Stimulated activated naive CD8-positive, alpha-beta T cell treated with anti-CD3 and anti-CD28 coated beads, Interleukin-15, Interleukin-2, amounts not matched to agents 100 ng/mL and 50 ng/mL, for 24 hours (primary cell): ENCODE data around the gene DNHD1.

Experiments used
- H3K27ac Mint-ChIP-seq: one replicate; pipeline ENCODE4 v1.8.0; 2021; ENCODE audit warnings: mild to moderate bottlenecking, mixed read lengths
- H3K27me3 Mint-ChIP-seq: one replicate; pipeline ENCODE4 v1.8.0; 2021; ENCODE audit warnings: mixed read lengths
- H3K36me3 Mint-ChIP-seq: one replicate; pipeline ENCODE4 v1.8.0; 2021; ENCODE audit warnings: low read depth, mixed read lengths
- H3K4me1 Mint-ChIP-seq: one replicate; pipeline ENCODE4 v1.8.0; 2021; ENCODE audit warnings: low read depth, mixed read lengths
- H3K4me3 Mint-ChIP-seq: one replicate; pipeline ENCODE4 v1.8.0; 2021; ENCODE audit warnings: mild to moderate bottlenecking, mixed read lengths
- H3K9me3 Mint-ChIP-seq: one replicate; pipeline ENCODE4 v1.8.0; 2021; ENCODE audit warnings: mixed read lengths

DNHD1 gene

GRCh38 chr11:6611092-6611962 is 114.2 kb downstream of the DNHD1 start:
- peak overlapping the region; percentile 92 for H3K4me3 Mint-ChIP-seq
- peaks cover 45% of the 10 kb centered on the region for H3K36me3 Mint-ChIP-seq
- H3K9me3 Mint-ChIP-seq: no peaks in the 10 kb centered on the region
- H3K27me3 Mint-ChIP-seq: no peaks in the 10 kb centered on the region
- H3K27ac Mint-ChIP-seq: peak overlapping the region; percentile 91
- H3K4me1 Mint-ChIP-seq: peaks cover 53% of the 10 kb centered on the region

GRCh38 chr11:6611963-6612212 is 114.8 kb downstream of the DNHD1 start:
- peak overlapping the region; percentile 91 for H3K27ac Mint-ChIP-seq
- H3K4me1 Mint-ChIP-seq: peaks cover 56% of the 10 kb centered on the region
- H3K4me3 Mint-ChIP-seq: peak overlapping the region; percentile 92
- H3K9me3 Mint-ChIP-seq: no peaks in the 10 kb centered on the region
- no peaks in the 10 kb centered on the region for H3K27me3 Mint-ChIP-seq
- peaks cover 45% of the 10 kb centered on the region for H3K36me3 Mint-ChIP-seq

GRCh38 chr11:6612213-6613041 is 115.3 kb downstream of the DNHD1 start, which contains the start of gene TAF10:
Gene TAF10 (minus strand): TSS chr11:6612216. CDS start chr11:6612189, 27 bp downstream.
- Mint-ChIP-seq H3K4me1 (peaks cover 52% of the 10 kb centered on the region), H3K36me3 (peaks cover 43% of the 10 kb centered on the region), H3K4me3 (peak within 1 kb of the TSS; percentile 92), H3K27me3 (no peaks in the 10 kb centered on the region), H3K27ac (peak within 1 kb of the TSS; percentile 91), H3K9me3 (no peaks in the 10 kb centered on the region)

GRCh38 chr11:6613496-6613895 is 116.4 kb downstream of the DNHD1 start:
- Mint-ChIP-seq H3K36me3 (peaks cover 38% of the 10 kb centered on the region), H3K4me3 (no peak overlapping the region), H3K27ac (no peak overlapping the region), H3K27me3 (no peaks in the 10 kb centered on the region), H3K9me3 (no peaks in the 10 kb centered on the region), H3K4me1 (peaks cover 42% of the 10 kb centered on the region)

- Mint-ChIP-seq H3K27ac (no peak overlapping the region), H3K4me3 (no peak overlapping the region), H3K36me3 (peaks cover 30% of the 10 kb centered on the region), H3K4me1 (peaks cover 32% of the 10 kb centered on the region), H3K9me3 (no peaks in the 10 kb centered on the region), H3K27me3 (no peaks in the 10 kb centered on the region)
These were observed 117.4 kb downstream of the DNHD1 start for GRCh38 chr11:6614446-6614845.

GRCh38 chr11:6615046-6615445 is 118.0 kb downstream of the DNHD1 start:
- no peak overlapping the region for H3K27ac Mint-ChIP-seq
- no peak overlapping the region for H3K4me3 Mint-ChIP-seq
- H3K4me1 Mint-ChIP-seq: peaks cover 26% of the 10 kb centered on the region
- H3K9me3 Mint-ChIP-seq: no peaks in the 10 kb centered on the region
- no peaks in the 10 kb centered on the region for H3K27me3 Mint-ChIP-seq
- H3K36me3 Mint-ChIP-seq: peaks cover 24% of the 10 kb centered on the region

- H3K36me3 Mint-ChIP-seq: peaks cover 14% of the 10 kb centered on the region
- no peak overlapping the region for H3K4me3 Mint-ChIP-seq
- peaks cover 16% of the 10 kb centered on the region for H3K4me1 Mint-ChIP-seq
- no peaks in the 10 kb centered on the region for H3K27me3 Mint-ChIP-seq
- H3K27ac Mint-ChIP-seq: peak overlapping the region; percentile 21
- no peaks in the 10 kb centered on the region for H3K9me3 Mint-ChIP-seq
These were observed 119.0 kb downstream of the DNHD1 start for GRCh38 chr11:6615882-6616585.

GRCh38 chr11:6616596-6617250 is 119.6 kb downstream of the DNHD1 start:
- Mint-ChIP-seq H3K4me1 (peaks cover 11% of the 10 kb centered on the region), H3K27ac (no peak overlapping the region), H3K4me3 (no peak overlapping the region), H3K36me3 (peaks cover 11% of the 10 kb centered on the region), H3K27me3 (no peaks in the 10 kb centered on the region), H3K9me3 (no peaks in the 10 kb centered on the region)

- peaks cover 11% of the 10 kb centered on the region for H3K4me1 Mint-ChIP-seq
- no peak overlapping the region for H3K27ac Mint-ChIP-seq
- peaks cover 11% of the 10 kb centered on the region for H3K36me3 Mint-ChIP-seq
- no peaks in the 10 kb centered on the region for H3K9me3 Mint-ChIP-seq
- H3K4me3 Mint-ChIP-seq: no peak overlapping the region
- H3K27me3 Mint-ChIP-seq: no peaks in the 10 kb centered on the region
These were observed 120.3 kb downstream of the DNHD1 start for GRCh38 chr11:6617315-6617781.

- Mint-ChIP-seq H3K4me1 (peaks cover 11% of the 10 kb centered on the region), H3K36me3 (peaks cover 11% of the 10 kb centered on the region), H3K27ac (no peak overlapping the region), H3K4me3 (no peak overlapping the region), H3K27me3 (no peaks in the 10 kb centered on the region), H3K9me3 (no peaks in the 10 kb centered on the region)
These were observed 121.3 kb downstream of the DNHD1 start for GRCh38 chr11:6618117-6619003.

- H3K4me1 Mint-ChIP-seq: peaks cover 11% of the 10 kb centered on the region
- H3K36me3 Mint-ChIP-seq: peaks cover 11% of the 10 kb centered on the region
- no peak within 1 kb of the TSS for H3K27ac Mint-ChIP-seq
- H3K9me3 Mint-ChIP-seq: no peaks in the 10 kb centered on the region
- no peaks in the 10 kb centered on the region for H3K27me3 Mint-ChIP-seq
- no peak within 1 kb of the TSS for H3K4me3 Mint-ChIP-seq
These were observed 122.1 kb downstream of the DNHD1 start, which contains the start of gene TPP1 for GRCh38 chr11:6619004-6619745. Gene TPP1 (minus strand): TSS chr11:6619422. CDS start chr11:6619400, 22 bp downstream.

- Mint-ChIP-seq H3K4me3 (no peak overlapping the region), H3K9me3 (no peaks in the 10 kb centered on the region), H3K27ac (no peak overlapping the region), H3K4me1 (peaks cover 10% of the 10 kb centered on the region), H3K27me3 (no peaks in the 10 kb centered on the region), H3K36me3 (peaks cover 5% of the 10 kb centered on the region)
These were observed 123.6 kb downstream of the DNHD1 start for GRCh38 chr11:6620636-6621035.
